Neural crest cell (in vitro differentiated cells): ENCODE measurements around the gene PRKN. TPM values are rescaled to one million over a fixed set of nuclear protein-coding genes. Genes with fewer than 3 reads are reported as not detected.
A peak's percentile ranks its signal among the peaks of the same experiment; 100 is the strongest.

Source experiments
- DNase-seq: peaks from one replicate; pipeline ENCODE4 v3.0.0; 2021; ENCODE audit warnings: low read depth, mixed read lengths, low spot score
- H3K27ac Mint-ChIP-seq: one replicate; pipeline ENCODE4 v1.8.0; 2021; ENCODE audit warnings: mild to moderate bottlenecking, mixed read lengths; ENCODE audit not compliant: unreplicated experiment
- H3K27me3 Mint-ChIP-seq: 2 replicates; pipeline ENCODE4 v1.8.0; 2021; ENCODE audit warnings: low read depth, mild to moderate bottlenecking, mixed read lengths
- H3K36me3 Mint-ChIP-seq: 2 replicates; pipeline ENCODE4 v1.8.0; 2021; ENCODE audit warnings: low read depth, mild to moderate bottlenecking, mixed read lengths
- H3K4me1 Mint-ChIP-seq: 2 replicates; pipeline ENCODE4 v1.8.0; 2021; ENCODE audit warnings: mixed read lengths
- H3K4me3 Mint-ChIP-seq: one replicate; pipeline ENCODE4 v1.8.0; 2021; ENCODE audit warnings: mild to moderate bottlenecking, mixed read lengths
- H3K9me3 Mint-ChIP-seq: 2 replicates; pipeline ENCODE4 v1.8.0; 2021; ENCODE audit warnings: mixed read lengths
- CTCF ChIP-seq: fragments of 200-600 bp; sonication (generic); conservative IDR thresholded peaks from 2 replicates; pipeline ENCODE4 v1.5.0; 2021; ENCODE audit warnings: antibody characterized with exemption, mild to moderate bottlenecking
- total RNA-seq: library from RNA; stranded (reverse); gene quantifications from 2 replicates; pipeline ENCODE4 v1.2.1, GENCODE V29; 2021

The PRKN gene
- total RNA-seq, 1 donor from 2014 or later = 3.2 TPM

DNA sequence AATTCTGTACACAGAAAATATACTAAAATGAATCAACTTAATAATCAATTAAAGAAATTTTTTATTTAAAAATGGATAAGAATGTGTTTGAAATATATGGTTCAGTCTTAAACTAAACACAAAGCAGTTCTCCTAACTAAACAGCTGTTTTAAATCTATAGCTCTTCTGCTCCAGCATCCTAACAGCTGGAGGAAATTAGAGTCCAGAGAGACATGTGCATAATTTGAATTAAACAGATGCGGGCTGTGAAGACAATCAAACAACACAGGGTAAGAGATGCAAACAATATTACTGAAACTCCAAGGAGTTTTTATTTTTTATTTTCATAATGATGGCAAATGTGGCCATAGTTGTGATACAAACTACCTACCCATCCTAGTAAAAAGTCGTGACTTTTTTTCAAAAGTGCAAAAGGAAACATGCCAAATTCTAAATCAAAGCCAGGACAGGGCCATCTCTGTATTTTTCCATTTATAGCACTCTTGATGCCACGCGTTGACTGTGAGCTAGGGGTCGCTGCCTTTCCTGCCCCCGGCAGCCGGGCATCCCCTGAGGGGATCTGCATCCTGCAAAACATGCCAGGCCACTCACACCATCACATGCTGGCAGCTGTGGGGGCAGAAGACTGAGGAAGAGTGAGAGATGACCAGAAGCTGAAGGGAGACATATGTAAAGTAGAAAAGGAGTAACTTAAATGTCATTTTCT, 310.6 kb downstream of the PRKN start:
- no peak overlapping the region for H3K4me3 Mint-ChIP-seq
- H3K36me3 Mint-ChIP-seq = peaks cover 3% of the 10 kb centered on the region
- H3K27ac Mint-ChIP-seq = peak overlapping the region; percentile 95
- peaks cover 9% of the 10 kb centered on the region for H3K9me3 Mint-ChIP-seq
- no peak for DNase-seq
- H3K4me1 Mint-ChIP-seq = no peaks in the 10 kb centered on the region
- H3K27me3 Mint-ChIP-seq = no peaks in the 10 kb centered on the region
- TF ChIP-seq CTCF = no peak

DNA sequence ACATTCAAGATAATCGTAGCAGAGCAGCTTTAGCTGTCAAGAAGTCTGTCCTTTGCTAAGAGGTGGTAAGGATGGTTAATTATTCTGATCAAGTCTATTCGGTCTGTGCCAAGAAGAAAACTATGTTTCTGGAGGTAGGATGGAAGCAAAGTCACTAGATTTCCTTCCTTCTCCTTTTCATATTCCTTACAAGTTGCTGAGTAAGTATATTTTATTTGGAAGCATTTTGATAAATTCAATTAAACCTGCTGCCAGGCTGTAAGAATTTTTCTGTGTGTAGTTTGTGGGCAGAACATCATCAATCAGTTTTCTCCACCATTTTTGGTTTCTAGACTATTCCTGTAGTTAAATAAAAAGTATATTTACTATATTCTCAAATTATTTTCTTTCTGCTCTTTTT, 311.3 kb downstream of the PRKN start:
- Mint-ChIP-seq H3K27me3 (no peaks in the 10 kb centered on the region), H3K4me1 (no peaks in the 10 kb centered on the region), H3K9me3 (peaks cover 9% of the 10 kb centered on the region), H3K4me3 (no peak overlapping the region), H3K36me3 (peaks cover 3% of the 10 kb centered on the region), H3K27ac (no peak overlapping the region)
- no peak for TF ChIP-seq CTCF
- DNase-seq = no peak

DNA sequence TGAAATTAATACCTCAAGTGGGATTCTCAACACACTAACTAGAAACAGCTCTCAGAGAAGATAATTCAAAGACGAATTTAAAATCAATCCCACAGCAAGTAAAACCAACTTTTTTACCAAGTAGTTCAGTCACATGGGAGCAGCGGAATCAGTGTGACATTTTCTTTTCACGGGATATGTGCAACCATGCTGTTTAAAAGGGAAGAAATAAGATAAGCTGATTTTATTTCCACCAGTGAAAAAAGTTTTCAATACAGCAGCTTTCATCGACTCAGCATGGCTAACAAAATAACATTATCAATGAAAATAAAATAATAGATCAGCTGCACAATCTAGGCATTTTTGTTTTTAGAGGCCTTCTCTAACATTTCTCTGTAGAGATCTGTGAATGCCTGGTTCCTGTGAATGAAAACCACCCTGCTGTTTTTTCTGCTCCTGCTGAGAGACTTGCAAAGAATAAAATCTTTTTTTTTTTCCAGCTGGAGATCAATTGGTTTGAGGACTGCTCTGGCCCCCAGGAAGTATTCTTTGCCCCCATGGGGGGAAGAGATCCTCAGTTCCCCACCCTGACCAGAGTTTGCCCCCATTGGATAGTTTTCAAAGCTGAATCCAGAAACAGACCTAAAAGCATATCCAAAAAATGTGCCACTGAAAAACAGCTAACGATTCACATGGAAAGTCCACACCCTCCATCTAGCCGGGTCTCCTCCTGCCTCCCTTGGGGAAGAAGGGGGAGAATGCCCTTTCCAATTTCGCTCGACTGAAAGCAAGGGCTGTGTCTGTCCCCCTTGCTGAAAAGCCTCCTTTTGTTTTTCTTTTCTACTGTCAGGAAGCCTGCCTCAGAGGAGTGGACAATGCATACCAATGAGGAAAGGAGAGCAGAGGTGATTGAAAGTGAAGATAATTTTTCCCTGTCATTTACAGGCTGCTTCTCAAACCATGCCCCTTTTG, 317.6 kb downstream of the PRKN start:
- Mint-ChIP-seq H3K4me3 (peak overlapping the region; percentile 67), H3K27ac (peak overlapping the region; percentile 95), H3K9me3 (peaks cover 4% of the 10 kb centered on the region), H3K27me3 (no peaks in the 10 kb centered on the region), H3K4me1 (peaks cover 27% of the 10 kb centered on the region), H3K36me3 (no peaks in the 10 kb centered on the region)
- no peak for TF ChIP-seq CTCF
- DNase-seq = peak; percentile 3

DNA sequence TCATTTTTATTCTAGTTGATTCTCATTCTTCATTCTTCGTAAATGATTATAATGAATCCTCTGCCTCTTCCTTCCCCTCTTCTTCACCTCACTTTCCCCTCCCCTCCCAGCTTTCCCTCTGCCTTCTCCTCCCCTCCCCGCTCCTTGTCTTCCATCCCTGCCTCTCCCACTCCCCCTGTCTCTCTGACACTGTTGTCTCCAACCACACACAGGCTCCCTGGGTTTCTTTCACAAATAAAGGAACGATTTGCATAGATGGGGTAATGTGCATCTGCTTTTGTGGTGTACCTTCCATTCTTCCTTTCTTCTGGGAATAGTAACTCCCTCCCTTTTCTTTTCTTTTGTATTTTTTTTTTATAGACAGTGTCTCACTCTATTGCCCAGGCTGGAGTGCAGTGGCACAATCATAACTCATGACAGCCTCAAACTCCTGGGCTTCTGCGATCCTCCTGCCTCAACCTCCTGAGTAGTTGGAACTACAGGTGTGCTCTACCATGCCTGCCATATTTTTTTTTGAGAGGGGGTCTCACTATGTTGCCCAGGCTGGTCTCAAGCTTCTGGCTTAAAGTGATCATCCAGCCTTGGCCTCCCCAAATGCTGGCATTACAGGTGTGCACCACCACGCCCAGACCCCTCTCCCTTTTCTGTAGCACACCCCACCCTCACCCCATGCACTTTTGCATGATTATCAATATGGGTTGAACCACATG, 318.6 kb downstream of the PRKN start:
- H3K27ac Mint-ChIP-seq = no peak overlapping the region
- TF ChIP-seq CTCF = no peak
- peak overlapping the region; percentile 25 for H3K4me3 Mint-ChIP-seq
- peaks cover 5% of the 10 kb centered on the region for H3K9me3 Mint-ChIP-seq
- DNase-seq = no peak
- H3K27me3 Mint-ChIP-seq = no peaks in the 10 kb centered on the region
- H3K36me3 Mint-ChIP-seq = no peaks in the 10 kb centered on the region
- peaks cover 27% of the 10 kb centered on the region for H3K4me1 Mint-ChIP-seq

DNA sequence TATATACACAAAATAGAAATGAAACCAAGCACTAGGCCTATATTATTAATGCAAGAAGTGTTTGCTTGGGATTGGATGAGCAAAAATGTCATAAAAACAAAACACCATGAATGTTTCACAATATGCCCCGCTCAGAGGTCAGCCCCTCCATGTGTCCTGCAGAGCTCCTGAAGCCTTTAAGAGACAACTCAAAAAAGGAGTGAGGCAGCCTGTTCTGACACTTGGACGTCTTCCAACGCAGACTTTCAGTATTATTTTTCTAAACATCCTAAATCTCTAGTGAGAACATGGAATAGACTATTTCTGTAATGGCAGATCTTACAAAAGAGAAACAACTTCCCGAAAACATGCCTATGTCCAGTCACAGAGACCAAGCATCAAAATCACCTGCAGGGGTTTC, 322.6 kb downstream of the PRKN start:
- Mint-ChIP-seq H3K9me3 (peaks cover 8% of the 10 kb centered on the region), H3K27me3 (no peaks in the 10 kb centered on the region)

More for the DNA sequence above, 322.6 kb downstream of the PRKN start:
- Mint-ChIP-seq H3K4me1 (peaks cover 14% of the 10 kb centered on the region), H3K36me3 (no peaks in the 10 kb centered on the region), H3K27ac (no peak overlapping the region), H3K4me3 (no peak overlapping the region)
- TF ChIP-seq CTCF = no peak
- no peak for DNase-seq
